NCI-H2107 treated with DMSO at 0.1 percent for 48 hours (cell line): ENCODE measurements around the gene NFAT5.
"Not testable (repeated sequence)": the region's sequence is repeated elsewhere in the genome, so short reads cannot be mapped to it uniquely, and the experiment has no call there.

Source experiments
- DNase-seq: peaks from one replicate; lab custom pipeline; 2025; ENCODE audit not compliant: unreplicated experiment; lab: John Stamatoyannopoulos, UW

The NFAT5 gene

DNA sequence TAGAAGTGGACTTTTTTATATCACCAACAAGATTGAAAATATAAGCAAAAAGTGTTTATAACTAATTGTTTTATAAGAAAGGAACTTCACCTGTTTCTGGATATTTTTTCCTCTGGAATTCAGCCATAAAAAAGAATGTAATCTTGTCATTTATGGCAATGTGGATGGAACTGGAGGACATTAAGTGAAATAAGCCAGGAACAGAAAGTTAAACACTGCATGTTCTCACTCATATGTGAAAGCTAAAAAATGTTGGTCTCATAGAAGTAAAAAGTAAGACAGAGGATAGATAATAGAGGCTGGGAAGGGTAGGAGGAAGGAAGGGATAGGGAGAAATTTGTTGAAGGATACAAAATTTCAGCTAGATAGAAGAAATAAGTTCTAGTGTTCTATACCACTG, 67.6 kb downstream of the NFAT5 start:
- no peak for DNase-seq

DNA sequence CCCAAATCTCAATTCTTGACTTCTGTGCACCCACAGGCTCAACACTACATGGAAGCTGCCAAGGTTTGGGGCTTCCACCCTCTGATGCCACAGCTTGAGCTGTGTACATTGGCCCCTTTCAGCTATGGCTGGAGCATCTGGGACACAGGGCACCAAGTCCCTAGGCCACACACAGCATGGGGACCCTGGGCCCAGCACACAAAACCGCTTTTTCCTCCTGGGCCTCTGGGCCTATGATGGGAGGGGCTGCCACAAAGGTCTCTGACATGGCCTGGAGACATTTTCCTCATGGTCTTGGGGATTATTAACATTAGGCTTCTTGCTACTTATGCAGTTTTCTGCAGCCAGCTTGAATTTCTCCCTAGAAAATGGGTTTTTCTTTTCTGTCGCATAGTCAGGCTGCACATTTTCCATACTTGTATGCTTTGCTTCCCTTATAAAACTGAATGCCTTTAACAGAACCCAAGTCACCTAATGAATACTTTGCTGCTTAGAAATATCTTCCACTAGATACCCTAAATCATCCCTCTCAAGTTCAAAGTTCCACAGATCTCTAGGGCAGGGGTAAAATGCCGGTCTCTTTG, 70.9 kb downstream of the NFAT5 start:
- DNase-seq: not testable (repeated sequence)

GRCh38 chr16:69637206-69637865, 71.6 kb downstream of the NFAT5 start:
- DNase-seq: not testable (repeated sequence)

DNA sequence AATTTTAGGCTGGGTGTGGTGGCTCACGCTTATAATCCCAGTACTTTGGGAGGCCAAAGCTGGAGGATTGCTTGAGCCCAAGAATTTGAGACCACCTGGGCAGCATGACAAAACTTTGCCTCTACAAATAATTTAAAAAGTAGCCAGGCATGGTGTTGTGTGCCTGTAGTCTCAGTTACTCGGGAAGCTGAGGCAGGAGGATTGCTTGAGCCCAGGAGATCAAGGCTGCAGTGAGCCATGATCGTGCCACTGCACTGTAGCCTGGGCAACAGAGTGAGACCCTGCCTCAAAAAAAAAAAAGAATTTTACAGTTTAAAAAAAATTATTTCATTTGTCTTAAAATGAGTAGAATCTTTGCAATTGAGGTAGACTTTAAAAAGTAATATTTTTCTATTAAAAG, 78.2 kb downstream of the NFAT5 start:
- DNase-seq: not testable (repeated sequence)

GRCh38 chr16:69644790-69645189, 79.0 kb downstream of the NFAT5 start:
- DNase-seq: no peak

GRCh38 chr16:69647020-69647419, 81.3 kb downstream of the NFAT5 start:
- DNase-seq: no peak

- DNase-seq: no peak
Observed at GRCh38 chr16:69651217-69651616, 85.5 kb downstream of the NFAT5 start.

DNA sequence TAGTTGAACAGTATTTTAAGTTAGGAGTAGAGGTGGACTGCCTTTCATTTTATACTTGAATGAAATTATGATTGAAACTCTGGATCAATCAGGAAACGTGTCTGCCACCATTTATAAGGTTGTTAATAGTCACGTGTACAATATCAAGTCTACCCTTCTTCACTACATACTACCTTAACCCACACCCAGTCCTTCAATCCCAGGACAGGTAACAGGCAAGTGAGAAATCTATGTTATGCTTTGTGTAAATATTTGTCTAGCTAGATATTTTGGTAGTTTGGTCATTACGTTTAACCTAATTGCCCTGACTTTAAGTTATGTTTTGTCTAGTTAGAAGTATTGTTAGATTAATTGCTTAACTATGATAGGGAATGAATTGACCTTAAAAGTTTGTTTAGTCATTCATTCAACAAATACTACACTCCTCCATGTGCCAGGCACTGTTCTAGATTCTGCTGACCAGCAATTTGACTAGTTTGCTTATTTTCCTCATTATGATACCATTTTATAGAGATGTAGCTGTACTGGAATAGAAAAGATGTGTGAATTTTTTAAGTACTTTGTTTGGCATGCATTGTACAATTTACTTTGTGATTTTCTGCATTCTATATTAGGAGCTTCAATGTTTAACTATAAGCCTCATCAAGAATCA, 88.6 kb downstream of the NFAT5 start:
- no peak for DNase-seq

- peak; percentile 24 for DNase-seq
Observed at GRCh38 chr16:69660166-69660565, 94.4 kb downstream of the NFAT5 start.

DNA sequence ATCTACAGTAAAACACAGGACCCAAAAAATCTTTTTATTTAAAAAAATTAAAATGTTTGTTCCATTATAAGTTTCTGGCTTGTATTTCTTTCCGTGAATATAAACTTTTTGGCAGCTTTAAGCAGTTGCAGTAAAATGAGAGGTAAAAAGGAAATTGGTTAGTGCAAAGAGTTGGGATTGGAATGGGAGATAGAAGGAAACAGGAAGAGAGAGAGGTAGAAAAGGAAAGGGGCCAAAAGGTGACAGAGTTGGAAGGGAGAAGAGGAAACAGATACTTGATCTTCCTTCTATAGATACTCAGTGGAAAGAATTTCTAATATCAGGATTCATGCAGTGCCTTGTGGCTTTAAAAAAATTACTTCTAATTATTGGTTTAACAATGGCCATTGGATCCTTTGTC, 97.1 kb downstream of the NFAT5 start:
- DNase-seq: no peak

DNA sequence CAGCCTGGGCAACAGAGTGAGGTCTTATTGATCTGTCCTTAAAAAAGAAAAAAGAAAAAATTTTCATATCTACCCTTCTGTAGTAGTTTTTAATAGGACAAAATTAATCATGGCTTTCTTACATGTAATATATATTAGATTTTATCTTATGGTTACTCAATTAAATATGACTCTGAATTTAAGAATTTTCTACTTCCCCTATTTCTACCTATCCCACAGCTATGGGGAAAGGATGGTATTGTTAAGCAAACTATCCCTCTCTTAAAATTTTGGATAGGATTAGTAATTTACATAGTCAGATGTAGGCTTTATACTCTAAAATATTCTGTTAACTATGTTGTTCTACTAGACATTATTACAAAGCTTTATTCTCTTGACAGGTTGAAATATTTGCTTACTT, 98.1 kb downstream of the NFAT5 start:
- no peak for DNase-seq

DNA sequence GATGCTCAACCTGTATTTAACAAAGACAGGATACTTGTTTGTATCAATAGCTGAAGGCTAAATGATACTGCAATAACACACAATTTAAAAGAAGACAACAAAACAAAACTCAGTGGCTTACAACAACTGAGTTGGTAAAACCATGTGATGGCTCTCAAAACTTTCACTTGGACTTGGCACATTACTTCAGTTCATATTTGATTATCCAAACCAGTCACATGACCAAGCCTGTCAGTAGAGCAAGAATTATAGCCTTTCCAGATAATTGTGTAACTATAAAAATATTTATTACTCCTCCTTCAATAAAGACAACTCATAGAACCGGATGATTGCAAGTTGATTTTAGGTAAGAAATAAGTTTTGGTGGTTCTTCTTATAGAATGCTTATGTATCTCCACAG, 103.8 kb downstream of the NFAT5 start:
- no peak for DNase-seq

GRCh38 chr16:69672315-69672997, 106.7 kb downstream of the NFAT5 start:
- no peak for DNase-seq

DNA sequence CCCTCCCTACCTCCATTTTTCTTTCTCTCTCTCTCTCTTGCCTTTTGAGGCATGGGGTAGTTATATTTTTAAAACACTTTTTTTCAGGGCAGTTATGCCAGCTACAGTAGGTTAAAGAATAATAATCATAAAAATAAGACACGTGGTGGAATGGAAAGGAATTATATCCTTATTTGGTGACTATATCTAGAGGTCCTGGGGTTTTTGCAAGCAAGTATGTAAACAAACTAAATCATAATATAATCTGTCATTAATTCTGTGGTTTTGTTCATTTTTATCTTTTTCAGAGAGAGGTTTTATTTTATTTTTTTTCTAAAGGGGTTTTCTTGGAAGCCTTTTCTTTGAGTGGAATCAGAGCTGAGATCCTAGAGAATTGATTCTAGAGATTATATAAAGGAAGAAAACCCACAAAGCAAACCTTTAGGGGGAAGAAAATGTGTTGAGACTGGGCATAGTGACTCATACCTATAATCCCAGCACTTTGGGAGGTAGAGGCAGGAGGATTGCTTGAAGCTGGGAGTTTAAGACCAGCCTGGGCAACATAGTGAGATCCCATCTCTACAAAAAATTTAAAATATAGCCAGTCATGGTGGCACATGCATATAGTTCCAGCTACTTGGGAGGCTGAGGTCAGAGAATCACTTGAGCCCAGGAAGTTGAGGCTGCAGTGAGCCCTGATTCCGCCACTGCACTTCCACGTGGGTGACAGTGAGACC, 107.4 kb downstream of the NFAT5 start:
- DNase-seq: no peak

DNA sequence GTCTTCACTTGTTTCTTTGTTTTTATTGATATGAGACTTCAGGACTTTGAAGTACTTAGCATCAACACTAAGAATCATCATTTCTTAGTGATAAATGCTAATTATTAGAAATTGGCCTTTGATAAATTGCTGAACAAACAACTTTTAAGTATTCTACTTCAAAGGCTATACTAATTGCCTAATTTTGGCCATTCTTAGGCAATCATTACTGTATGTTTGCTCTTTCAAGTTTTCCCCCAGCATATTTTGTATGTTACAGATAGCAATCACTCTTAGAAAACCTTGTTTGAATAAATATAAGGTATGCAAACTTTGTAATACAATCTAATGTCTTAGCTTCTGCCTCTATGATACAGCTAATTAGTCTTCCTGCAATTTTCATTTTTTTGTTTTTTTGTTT, 114.6 kb downstream of the NFAT5 start:
- DNase-seq: no peak

DNA sequence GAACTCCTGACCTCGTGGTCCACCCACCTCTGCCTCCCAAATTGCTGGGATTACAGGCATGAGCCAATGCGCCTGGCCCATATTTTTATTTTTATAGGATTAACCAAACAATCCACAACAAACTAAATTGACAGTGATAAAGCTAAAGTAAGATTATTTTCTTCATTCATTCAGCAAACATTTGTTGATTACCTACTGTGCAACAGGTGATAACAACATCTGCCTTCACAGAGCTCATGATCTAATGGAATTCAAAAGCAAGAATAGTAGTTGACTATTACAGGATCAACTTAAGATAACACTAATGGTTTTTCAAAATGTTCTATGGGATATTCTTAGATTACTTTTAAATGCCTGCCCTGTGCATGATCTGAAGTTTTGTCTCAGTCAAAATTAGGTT, 122.8 kb downstream of the NFAT5 start:
- DNase-seq: no peak

DNA sequence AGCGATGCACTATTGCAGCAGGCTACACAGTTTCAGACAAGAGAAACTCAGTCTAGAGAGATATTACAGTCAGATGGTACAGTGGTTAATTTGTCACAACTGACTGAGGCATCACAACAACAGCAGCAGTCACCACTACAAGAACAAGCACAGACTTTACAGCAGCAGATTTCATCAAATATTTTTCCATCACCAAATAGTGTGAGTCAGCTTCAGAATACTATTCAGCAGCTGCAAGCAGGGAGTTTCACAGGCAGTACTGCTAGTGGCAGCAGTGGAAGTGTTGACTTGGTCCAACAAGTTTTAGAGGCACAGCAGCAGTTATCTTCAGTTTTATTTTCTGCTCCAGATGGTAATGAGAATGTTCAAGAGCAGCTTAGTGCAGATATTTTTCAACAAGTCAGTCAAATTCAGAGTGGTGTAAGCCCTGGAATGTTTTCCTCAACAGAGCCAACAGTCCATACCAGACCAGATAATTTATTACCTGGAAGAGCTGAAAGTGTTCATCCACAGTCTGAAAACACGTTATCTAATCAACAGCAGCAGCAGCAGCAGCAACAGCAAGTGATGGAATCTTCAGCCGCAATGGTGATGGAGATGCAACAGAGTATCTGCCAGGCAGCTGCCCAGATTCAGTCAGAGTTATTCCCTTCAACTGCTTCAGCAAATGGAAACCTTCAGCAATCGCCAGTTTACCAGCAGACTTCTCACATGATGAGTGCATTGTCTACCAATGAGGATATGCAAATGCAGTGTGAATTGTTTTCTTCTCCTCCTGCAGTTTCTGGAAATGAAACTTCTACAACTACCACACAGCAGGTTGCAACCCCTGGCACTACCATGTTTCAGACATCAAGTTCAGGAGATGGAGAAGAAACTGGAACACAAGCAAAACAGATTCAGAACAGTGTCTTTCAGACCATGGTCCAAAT, 126.5 kb downstream of the NFAT5 start:
- no peak for DNase-seq

DNA sequence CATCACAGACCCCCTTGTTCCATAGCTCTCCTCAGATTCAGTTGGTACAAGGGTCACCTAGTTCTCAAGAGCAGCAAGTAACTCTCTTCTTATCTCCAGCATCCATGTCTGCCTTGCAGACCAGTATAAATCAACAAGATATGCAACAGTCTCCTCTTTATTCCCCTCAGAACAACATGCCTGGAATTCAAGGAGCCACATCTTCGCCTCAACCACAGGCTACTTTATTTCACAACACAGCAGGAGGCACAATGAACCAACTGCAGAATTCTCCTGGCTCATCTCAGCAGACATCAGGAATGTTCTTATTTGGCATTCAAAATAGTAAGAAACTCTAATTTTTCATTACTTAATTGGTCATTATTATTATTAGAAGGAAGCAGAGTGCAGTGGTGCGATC, 128.2 kb downstream of the NFAT5 start:
- DNase-seq: no peak

GRCh38 chr16:69698404-69698803, 132.6 kb downstream of the NFAT5 start:
- no peak for DNase-seq

DNA sequence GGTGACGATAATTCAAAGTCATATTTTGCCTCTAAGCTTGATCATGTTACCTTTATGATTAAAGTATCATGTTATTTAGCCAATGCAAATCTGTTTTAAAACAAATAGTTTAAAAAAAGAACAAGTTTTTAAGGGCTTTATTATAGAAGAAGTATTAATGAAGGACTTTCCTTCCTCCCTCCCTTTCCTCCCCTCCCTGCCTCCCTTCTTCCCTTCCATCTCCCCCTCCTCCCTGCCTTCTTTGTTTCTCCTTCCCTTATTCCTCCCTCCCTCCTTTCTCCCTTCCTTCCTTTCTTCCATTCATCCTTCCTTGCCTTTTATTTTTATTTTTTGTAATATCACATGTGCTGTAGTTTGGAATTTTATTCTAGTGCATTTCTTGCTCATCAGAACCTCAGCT, 134.1 kb downstream of the NFAT5 start:
- no peak for DNase-seq
